Right lobe of liver (tissue), 6 donors: ENCODE results near the gene SSBP2. TPM values are rescaled to one million over a fixed set of nuclear protein-coding genes. Genes with fewer than 3 reads are reported as not detected.
A peak's percentile ranks its signal among the peaks of the same experiment; 100 is the strongest.
"Not testable (repeated sequence)": the region's sequence is repeated elsewhere in the genome, so short reads cannot be mapped to it uniquely, and the experiment has no call there.

Source experiments
- ATAC-seq, 4 donors: fragments of 200-7000 bp; cut with Tn5 transposase; one replicate each; pipeline ENCODE4 v1.9.1; 2020; ENCODE audit warnings: mild to moderate bottlenecking in 4 of 4, moderate library complexity in 4 of 4
- DNase-seq, 3 donors: peaks; one replicate each; pipeline ENCODE4 v3.0.0-alpha.2; 2020
- H3K27ac ChIP-seq, 3 donors: fragments of 200-600 bp; one replicate each; pipeline ENCODE4 v1.8.0; 2022
- H3K27me3 ChIP-seq, 2 donors: fragments of 200-600 bp; one replicate each; pipeline ENCODE4 v1.8.0; 2022
- H3K36me3 ChIP-seq, 4 donors: fragments of 200-600 bp; sonication (generic) in 1 of 4; one replicate each; pipeline versions ENCODE4 v1.5.1 to v1.8.0; 2017 to 2022; ENCODE audit warnings: control low read depth in 1 of 4
- H3K4me1 ChIP-seq, 4 donors: fragments of 200-600 bp; sonication (generic) in 1 of 4; one replicate each; pipeline versions ENCODE4 v1.5.1 to v1.8.0; 2017 to 2022; ENCODE audit warnings: control low read depth in 1 of 4
- H3K4me3 ChIP-seq, 3 donors: fragments of 200-600 bp; one replicate each; pipeline ENCODE4 v1.8.0; 2022
- H3K9me3 ChIP-seq, 4 donors: fragments of 200-600 bp; sonication (generic) in 1 of 4; one replicate each; pipeline versions ENCODE4 v1.5.1 to v1.8.0; 2017 to 2022; ENCODE audit warnings: control low read depth in 1 of 4
- CTCF ChIP-seq, 4 donors: fragments of 200-600 bp in 3 of 4; fragments of 450-650 bp in 1 of 4; IDR thresholded peaks; one replicate each; pipeline versions ENCODE4 v1.5.1 to v1.8.0; 2016 to 2022; ENCODE audit warnings: antibody characterized with exemption in 4 of 4, mild to moderate bottlenecking in 2 of 4
- POLR2A ChIP-seq: fragments of 450-650 bp; IDR thresholded peaks from one replicate; pipeline ENCODE4 v1.6.1; 2017; ENCODE audit warnings: antibody characterized with exemption, mild to moderate bottlenecking
- WGBS: methylation state at CpG from one replicate; pipeline ENCODE4 v1.1.6; 2018; ENCODE audit warnings: low coverage, low lambda C conversion rate; ENCODE audit not compliant: insufficient coverage; ENCODE audit errors: missing lambda C conversion rate; 5-methylcytosine and 5-hydroxymethylcytosine counted together
- intact Hi-C, 2 donors: fragments of 100-400 bp; cut with DNase I; formaldehyde crosslinking; loops; one replicate each; pipeline versions ENCODE4 v1.11.2 to v1.14.1; 2022
- total RNA-seq, 6 experiments: library from RNA; depleted of rRNA in 2 of 6; stranded (reverse); fragments of >200 nt in 2 of 6; fragmentation: NEBNext Ultra II Directional in 3 of 6; extraction: Animal tissue kit (Norgen Biotek cat#: 25700) in 3 of 6; gene quantifications; one replicate each; pipeline versions ENCODE4 v1.1.0 to v1.2.4, GENCODE V29; 2016 to 2023
- donor health status: DM: no; HTN: yes; CAD: no.
- donor health status: DM: no; HTN: no; CAD: no.
- donor health status: DM: no; HTN: no; CAD: no.
- donor health status: DM: no; HTN: yes; CAD: no.
- donor health status: DM: no; HTN: yes; CAD: no.

Gene SSBP2
- total RNA-seq, 6 experiments from 2014 or later: 2.0 to 4.8 (median 3.7) TPM

- intact Hi-C loops: no loop called here
- no peaks in the 10 kb centered on the region for H3K9me3 ChIP-seq
- DNase-seq (no peak), ATAC-seq (no peak)
- WGBS: 80% methylated on average over 2 of the region's 2 CpGs
- no peaks in the 10 kb centered on the region for H3K36me3 ChIP-seq
- no peaks in the 10 kb centered on the region for H3K4me1 ChIP-seq
- no peaks in the 10 kb centered on the region for H3K27me3 ChIP-seq
- no peak for TF ChIP-seq POLR2A
- TF ChIP-seq CTCF (IDR thresholded peaks at IDR 0.05): no peak
- H3K4me3 ChIP-seq: no peak overlapping the region
- H3K27ac ChIP-seq: no peak overlapping the region
Measured at GRCh38 chr5:81513473-81513872, 237.4 kb downstream of the SSBP2 start.

GRCh38 chr5:81506900-81507588 lies 243.9 kb downstream of the SSBP2 start:
- DNase-seq (peak in 1 of 3 donors; percentile 59), ATAC-seq (peak; percentile 99 to 100 (median 99))
- no peaks in the 10 kb centered on the region for H3K36me3 ChIP-seq
- H3K4me1 ChIP-seq: peaks cover 0 to 10% (median 3%) of the 10 kb centered on the region in 4 donors
- no peaks in the 10 kb centered on the region for H3K27me3 ChIP-seq
- WGBS: 12% methylated on average over 2 of the region's 2 CpGs
- H3K9me3 ChIP-seq: no peaks in the 10 kb centered on the region
- H3K4me3 ChIP-seq: no peak overlapping the region
- intact Hi-C loops: no loop called here
- peak overlapping the region in 2 of 3 donors; percentile 42 to 52 for H3K27ac ChIP-seq
- TF ChIP-seq POLR2A: no peak
- peak; percentile 83 to 93 (median 90) for TF ChIP-seq CTCF (IDR thresholded peaks at IDR 0.05)

GRCh38 chr5:81506378-81506777 lies 244.5 kb downstream of the SSBP2 start:
- intact Hi-C loops: no loop called here
- no peak for TF ChIP-seq CTCF (IDR thresholded peaks at IDR 0.05)
- TF ChIP-seq POLR2A: no peak
- 28% methylated on average over 1 of the region's 1 CpG for WGBS
- peak in 3 of 4 donors; percentile 18 to 25 (median 22) for ATAC-seq
- no peak overlapping the region for H3K4me3 ChIP-seq
- no peaks in the 10 kb centered on the region for H3K9me3 ChIP-seq
- no peaks in the 10 kb centered on the region for H3K36me3 ChIP-seq
- peak overlapping the region; percentile 39 to 52 (median 42) for H3K27ac ChIP-seq
- no peak for DNase-seq
- H3K27me3 ChIP-seq: no peaks in the 10 kb centered on the region
- H3K4me1 ChIP-seq: peaks cover 0 to 10% (median 3%) of the 10 kb centered on the region in 4 donors

- TF ChIP-seq CTCF (IDR thresholded peaks at IDR 0.05) (no peak), POLR2A (no peak)
- Histone ChIP-seq H3K27me3 (no peaks in the 10 kb centered on the region), H3K27ac (peak overlapping the region; percentile 39 to 52 (median 42)), H3K9me3 (no peaks in the 10 kb centered on the region), H3K36me3 (no peaks in the 10 kb centered on the region), H3K4me3 (peak overlapping the region in 2 of 3 donors; percentile 9 to 21), H3K4me1 (peaks cover 0 to 10% (median 3%) of the 10 kb centered on the region in 4 donors)
- 13% methylated on average over 1 of the region's 1 CpG for WGBS
- intact Hi-C loops: no loop called here
- ATAC-seq: peak; percentile 45 to 59 (median 53)
- DNase-seq: no peak
Measured at GRCh38 chr5:81505672-81506071, 245.2 kb downstream of the SSBP2 start.

- H3K27me3 ChIP-seq: not testable (repeated sequence)
Measured at GRCh38 chr5:81503602-81504001, 247.3 kb downstream of the SSBP2 start.

More at GRCh38 chr5:81503602-81504001, 247.3 kb downstream of the SSBP2 start:
- H3K4me1 ChIP-seq, DNase-seq, intact Hi-C loops, H3K4me3 ChIP-seq, ATAC-seq, H3K9me3 ChIP-seq, H3K27ac ChIP-seq, H3K36me3 ChIP-seq: not testable (repeated sequence)
